ENCODE data around the gene LILRB2. TPM values are rescaled to one million over a fixed set of nuclear protein-coding genes. Genes with fewer than 3 reads are reported as not detected.

LILRB2 gene
- total RNA-seq, 2 donors from 2014 or later, result 11.1 to 13.7 TPM

- TF ChIP-seq, protein P1, sequence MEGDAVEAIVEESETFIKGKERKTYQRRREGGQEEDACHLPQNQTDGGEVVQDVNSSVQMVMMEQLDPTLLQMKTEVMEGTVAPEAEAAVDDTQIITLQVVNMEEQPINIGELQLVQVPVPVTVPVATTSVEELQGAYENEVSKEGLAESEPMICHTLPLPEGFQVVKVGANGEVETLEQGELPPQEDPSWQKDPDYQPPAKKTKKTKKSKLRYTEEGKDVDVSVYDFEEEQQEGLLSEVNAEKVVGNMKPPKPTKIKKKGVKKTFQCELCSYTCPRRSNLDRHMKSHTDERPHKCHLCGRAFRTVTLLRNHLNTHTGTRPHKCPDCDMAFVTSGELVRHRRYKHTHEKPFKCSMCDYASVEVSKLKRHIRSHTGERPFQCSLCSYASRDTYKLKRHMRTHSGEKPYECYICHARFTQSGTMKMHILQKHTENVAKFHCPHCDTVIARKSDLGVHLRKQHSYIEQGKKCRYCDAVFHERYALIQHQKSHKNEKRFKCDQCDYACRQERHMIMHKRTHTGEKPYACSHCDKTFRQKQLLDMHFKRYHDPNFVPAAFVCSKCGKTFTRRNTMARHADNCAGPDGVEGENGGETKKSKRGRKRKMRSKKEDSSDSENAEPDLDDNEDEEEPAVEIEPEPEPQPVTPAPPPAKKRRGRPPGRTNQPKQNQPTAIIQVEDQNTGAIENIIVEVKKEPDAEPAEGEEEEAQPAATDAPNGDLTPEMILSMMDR (IDR thresholded peaks at IDR 0.05), result no peak
- Histone ChIP-seq H3K27ac (no peak overlapping the region), H3K36me3 (no peaks in the 10 kb centered on the region), H3K27me3 (replicated peaks; ENCODE audit: insufficient read depth) (no peaks in the 10 kb centered on the region), H3K9me3 (no peaks in the 10 kb centered on the region), H3K4me3 (no peak overlapping the region), H3K4me1 (ENCODE audit: control insufficient read depth in 1 of 2, low read depth in 2 of 2) (no peaks in the 10 kb centered on the region)
- DNase-seq (ENCODE audit: low spot score) (no peak), ATAC-seq (ENCODE audit: insufficient number of reproducible peaks, low FRiP score, low read depth) (no peak)
These were observed 36.4 kb upstream of the LILRB2 start for GRCh38 chr19:54317108-54317964.

DNA sequence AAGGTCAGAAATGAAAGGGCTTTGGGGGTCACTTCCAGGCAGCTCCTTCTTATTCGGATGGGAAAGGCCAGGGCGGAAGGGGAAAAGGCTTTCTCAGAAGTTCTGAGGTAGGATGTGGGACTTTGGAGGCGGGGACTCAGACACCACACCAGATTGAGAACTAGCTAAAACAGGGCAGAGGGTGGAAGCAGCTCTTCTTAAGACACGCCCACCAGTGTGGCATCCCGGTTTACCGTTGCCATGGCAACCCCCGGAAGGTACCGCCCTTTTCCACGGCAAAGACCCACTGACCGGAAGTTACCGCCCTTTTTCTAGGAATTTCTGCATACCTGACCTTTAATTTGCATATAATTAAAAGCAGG, 35.8 kb upstream of the LILRB2 start:
- H3K36me3 ChIP-seq, result no peaks in the 10 kb centered on the region
- H3K4me3 ChIP-seq, result no peak overlapping the region
- DNase-seq (ENCODE audit: low spot score) (no peak), ATAC-seq (ENCODE audit: insufficient number of reproducible peaks, low FRiP score, low read depth) (no peak)
- no peaks in the 10 kb centered on the region for H3K27me3 ChIP-seq (replicated peaks; ENCODE audit: insufficient read depth)
- H3K27ac ChIP-seq, result no peak overlapping the region
- TF ChIP-seq, protein P1 (IDR thresholded peaks at IDR 0.05), result no peak
- no peaks in the 10 kb centered on the region for H3K4me1 ChIP-seq (ENCODE audit: control insufficient read depth in 1 of 2, low read depth in 2 of 2)
- no peaks in the 10 kb centered on the region for H3K9me3 ChIP-seq

GRCh38 chr19:54315956-54316355, 35.0 kb upstream of the LILRB2 start:
- no peaks in the 10 kb centered on the region for H3K27me3 ChIP-seq (replicated peaks; ENCODE audit: insufficient read depth)
- H3K4me1 ChIP-seq (ENCODE audit: control insufficient read depth in 1 of 2, low read depth in 2 of 2), result no peaks in the 10 kb centered on the region
- H3K9me3 ChIP-seq, result no peaks in the 10 kb centered on the region
- TF ChIP-seq, protein P1 (IDR thresholded peaks at IDR 0.05), result no peak
- no peaks in the 10 kb centered on the region for H3K36me3 ChIP-seq
- H3K27ac ChIP-seq, result no peak overlapping the region
- no peak overlapping the region for H3K4me3 ChIP-seq
- ATAC-seq (ENCODE audit: insufficient number of reproducible peaks, low FRiP score, low read depth) (no peak), DNase-seq (ENCODE audit: low spot score) (no peak)

DNA sequence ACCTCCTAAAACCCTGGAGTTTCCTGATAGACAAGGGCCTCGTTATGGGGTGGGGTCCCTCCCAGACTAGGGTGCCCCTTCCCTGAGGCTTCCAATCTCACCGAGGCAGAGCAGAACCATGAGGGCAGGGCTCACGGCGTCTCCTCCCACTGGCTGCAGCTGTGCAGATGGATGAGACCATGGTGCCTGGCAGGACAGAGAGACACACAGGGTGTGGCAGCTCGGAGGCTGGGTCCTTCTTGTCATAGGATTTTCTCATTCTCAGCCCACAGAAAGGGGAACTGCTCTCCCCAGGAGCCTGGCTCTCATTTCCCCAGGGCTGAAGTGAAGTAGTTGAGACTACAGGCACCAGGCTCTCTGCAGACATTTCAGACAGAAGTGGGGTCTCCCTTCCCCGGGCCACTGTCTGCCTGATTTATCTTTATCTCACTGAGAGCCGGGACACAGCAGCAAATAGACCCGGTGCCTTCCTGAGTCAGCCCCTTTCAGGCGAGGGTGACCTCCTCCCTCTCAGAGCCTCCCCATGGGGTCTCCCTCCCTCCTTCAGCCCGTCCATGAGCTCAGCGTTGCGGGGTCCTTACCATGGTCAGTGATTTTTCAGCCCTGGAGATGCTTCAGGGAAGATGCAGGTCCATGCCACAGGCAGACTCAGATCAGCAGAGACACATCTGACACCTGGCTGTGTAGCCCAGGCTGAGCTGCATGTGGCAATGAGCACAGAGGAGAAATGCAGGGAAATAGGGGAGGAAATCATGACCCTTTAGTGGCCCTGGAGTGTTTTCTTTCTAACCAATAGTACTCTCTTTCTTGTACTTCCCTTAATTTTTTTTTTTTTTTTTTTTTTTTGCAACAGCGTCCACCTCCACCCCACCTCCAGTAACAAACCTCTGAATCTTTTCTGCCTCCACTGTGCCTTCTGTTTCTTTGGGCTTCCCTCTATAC, 31.8 kb upstream of the LILRB2 start, which contains the start of gene LILRA5:
TSS of gene LILRA5 (minus strand) at position 731 of the 942 bp plus-strand sequence. CDS start at position 584, 147 bp downstream.
- H3K9me3 ChIP-seq, result no peaks in the 10 kb centered on the region
- no peaks in the 10 kb centered on the region for H3K27me3 ChIP-seq (replicated peaks; ENCODE audit: insufficient read depth)
- no peaks in the 10 kb centered on the region for H3K36me3 ChIP-seq
- no peaks in the 10 kb centered on the region for H3K4me1 ChIP-seq (ENCODE audit: control insufficient read depth in 1 of 2, low read depth in 2 of 2)
- TF ChIP-seq, protein P1 (IDR thresholded peaks at IDR 0.05), result no peak
- ATAC-seq (ENCODE audit: insufficient number of reproducible peaks, low FRiP score, low read depth) (no peak), DNase-seq (ENCODE audit: low spot score) (no peak)
- no peak within 1 kb of the TSS for H3K4me3 ChIP-seq
- no peak within 1 kb of the TSS for H3K27ac ChIP-seq

DNA sequence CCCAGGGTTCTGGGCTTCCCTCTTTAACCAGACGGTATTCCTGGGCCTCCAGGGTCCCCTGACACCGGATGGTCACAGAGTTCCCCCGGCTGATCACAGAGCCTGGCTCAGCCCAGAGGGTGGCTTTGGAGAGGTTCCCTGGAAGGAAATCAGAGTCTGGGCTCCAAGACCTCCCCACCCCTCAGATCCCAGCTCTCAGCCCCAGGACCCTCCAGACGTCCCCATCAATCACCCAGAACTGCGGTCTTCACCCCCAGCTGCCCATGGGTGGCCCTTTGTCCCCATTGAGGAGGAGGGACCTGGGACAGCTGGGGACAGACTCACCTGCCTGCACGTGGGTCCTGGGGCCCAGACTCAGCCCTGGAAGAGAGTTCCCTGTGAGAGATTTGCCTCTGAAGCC, 31.1 kb upstream of the LILRB2 start:
- no peaks in the 10 kb centered on the region for H3K9me3 ChIP-seq
- H3K27me3 ChIP-seq (replicated peaks; ENCODE audit: insufficient read depth), result no peaks in the 10 kb centered on the region
- ATAC-seq (ENCODE audit: insufficient number of reproducible peaks, low FRiP score, low read depth) (no peak), DNase-seq (ENCODE audit: low spot score) (no peak)
- H3K27ac ChIP-seq, result no peak overlapping the region
- TF ChIP-seq, protein P1 (IDR thresholded peaks at IDR 0.05), result no peak
- H3K4me1 ChIP-seq (ENCODE audit: control insufficient read depth in 1 of 2, low read depth in 2 of 2), result no peaks in the 10 kb centered on the region
- no peaks in the 10 kb centered on the region for H3K36me3 ChIP-seq
- H3K4me3 ChIP-seq, result no peak overlapping the region
